ENCODE measurements around the gene PIP5KL1.

DNA sequence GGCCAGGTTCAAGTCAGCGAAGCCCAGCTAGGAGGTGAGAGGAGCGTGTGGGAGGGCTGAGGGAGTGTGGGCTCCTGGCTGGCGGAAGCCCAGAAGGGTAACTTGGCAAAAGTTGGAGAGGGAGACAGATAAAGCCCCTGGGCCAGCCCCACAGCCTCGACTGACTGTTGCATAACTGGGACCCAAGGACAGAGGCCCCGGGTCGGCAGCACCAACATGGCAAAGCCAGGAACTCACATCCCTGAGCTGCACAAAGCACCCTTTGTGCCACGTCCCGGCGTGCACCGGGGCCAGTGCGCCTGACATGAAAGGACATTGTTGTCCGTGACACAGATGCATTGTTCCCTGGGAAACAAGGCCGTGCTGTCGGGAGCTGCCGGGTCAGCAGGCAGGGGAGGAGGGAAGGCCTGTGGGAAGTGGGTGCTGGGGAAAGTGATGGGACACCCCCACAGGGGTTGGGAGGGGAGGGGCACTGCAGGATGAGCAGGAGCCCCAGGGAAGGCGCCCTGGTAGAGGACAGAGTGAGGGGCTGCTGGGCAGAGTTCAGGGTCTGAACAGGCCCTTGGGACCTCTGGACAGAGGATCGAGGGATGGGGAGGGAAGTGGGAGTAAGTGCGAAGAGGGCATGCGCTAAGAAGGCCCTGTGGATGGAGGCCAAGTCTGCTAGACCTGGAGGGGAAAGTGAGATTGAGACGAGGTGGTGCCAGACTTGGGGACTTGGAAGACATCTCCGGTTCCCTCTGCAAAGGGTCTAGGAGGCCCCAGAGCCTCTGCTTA lies 20.1 kb upstream of the PIP5KL1 start:
- TF ChIP-seq CTCF (IDR thresholded peaks at IDR 0.05; ENCODE audit: poor library complexity) (no peak), EZH2 (IDR thresholded peaks at IDR 0.05; ENCODE audit: borderline replicate concordance) (no peak), EZH2phosphoT487 (IDR thresholded peaks at IDR 0.05; ENCODE audit: low read depth, severe bottlenecking, unreplicated experiment) (no peak)
